T47D (cell line): ENCODE results near the gene FIBCD1.

Source experiments
- DNase-seq, 2 experiments: peaks; one replicate each; pipeline versions ENCODE4 v3.0.0 to v3.0.0-alpha.2; 2011 to 2012; ENCODE audit warnings: low read depth in 1 of 2, low spot score in 1 of 2
- JUND ChIP-seq: IDR thresholded peaks from 2 replicates; pipeline ENCODE4 v1.6.1; 2012; ENCODE audit warnings: low read depth
- in situ Hi-C: cut with HindIII; loops from 2 replicates; pipeline ENCODE4 v1.10.0; 2016; ENCODE audit warnings: low sequenced_read_pairs, low pct_unique_long_range_greater_than_20kb

FIBCD1 gene

DNA sequence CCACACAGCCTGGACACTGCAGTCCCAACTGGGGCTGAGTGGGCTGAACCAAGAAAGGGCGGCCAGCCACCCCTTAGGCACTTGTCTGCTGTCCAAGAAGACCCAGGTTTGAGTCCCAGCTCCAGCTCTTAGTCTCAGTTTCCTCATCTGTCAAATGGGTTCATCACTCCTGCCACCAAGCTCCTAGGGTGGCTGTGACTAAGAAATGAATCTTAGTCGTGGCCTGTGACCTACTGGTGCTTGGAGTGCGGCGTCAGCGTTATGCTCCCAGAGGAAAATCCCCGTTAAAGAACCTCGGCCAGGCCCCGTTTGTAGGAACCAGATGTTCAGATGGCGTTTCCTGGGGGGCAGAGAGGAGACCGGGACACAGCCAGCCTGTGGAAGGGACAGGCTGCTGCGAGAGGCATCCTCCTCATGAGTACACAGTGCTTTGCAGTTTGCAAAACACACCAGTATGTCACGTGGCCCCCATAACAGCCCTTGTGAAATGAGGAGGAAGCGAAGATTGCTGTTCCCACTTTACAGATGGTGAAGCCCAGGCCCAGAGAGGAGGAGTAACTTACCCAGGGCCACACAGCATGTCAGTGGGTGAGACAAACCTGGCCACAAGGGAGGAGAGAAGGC lies 3.3 kb downstream of the FIBCD1 start:
- in situ Hi-C loops, result no loop called here
- no peak for DNase-seq
- TF ChIP-seq JUND, result no peak

DNA sequence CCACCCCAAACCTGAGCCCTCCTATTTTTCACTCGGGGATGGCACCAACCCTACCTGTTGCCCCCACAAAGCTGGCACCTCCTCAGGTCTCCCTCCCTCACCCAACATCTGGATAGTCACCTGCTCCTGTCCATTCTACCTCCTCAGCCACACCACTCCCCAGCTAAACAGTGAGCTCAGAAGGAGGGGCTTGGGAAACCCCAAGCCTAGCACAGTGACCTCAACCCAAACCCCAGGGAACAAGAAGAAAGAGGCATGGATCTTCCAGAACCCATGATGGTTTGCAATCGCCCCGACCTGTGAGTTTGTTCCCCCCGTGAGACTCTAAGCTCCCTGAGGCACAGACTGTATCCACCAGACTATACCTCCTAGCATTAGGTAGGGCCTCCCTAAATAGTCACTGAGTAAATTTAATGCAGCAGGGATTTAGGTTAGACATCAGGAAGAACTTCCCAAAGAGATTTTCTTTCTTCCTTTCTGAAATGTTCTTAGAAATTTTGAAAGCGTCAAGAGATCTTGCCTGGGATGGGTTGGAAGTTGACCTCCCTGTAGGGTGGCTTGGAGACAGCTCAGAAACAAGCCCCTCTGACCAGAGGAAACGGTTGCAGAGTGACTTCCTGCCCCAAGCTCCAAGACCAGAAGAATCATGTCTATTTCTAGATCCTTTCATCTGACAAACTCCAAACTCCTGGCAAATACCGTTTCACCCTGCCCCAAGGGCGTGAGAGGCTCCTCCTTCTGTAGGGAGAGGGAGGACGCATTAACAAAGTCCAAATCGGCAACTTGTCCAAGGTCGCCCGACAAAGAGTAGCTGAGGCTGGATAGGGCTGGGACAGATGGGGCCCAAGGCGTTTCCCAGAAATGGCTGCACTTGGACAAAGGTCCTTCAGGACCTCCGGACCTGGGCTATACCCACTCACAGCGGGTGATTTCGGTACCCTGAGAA lies 4.1 kb downstream of the FIBCD1 start:
- DNase-seq, result peak in 1 of 2 experiments; percentile 74
- in situ Hi-C loops, result no loop called here
- TF ChIP-seq JUND, result no peak

DNA sequence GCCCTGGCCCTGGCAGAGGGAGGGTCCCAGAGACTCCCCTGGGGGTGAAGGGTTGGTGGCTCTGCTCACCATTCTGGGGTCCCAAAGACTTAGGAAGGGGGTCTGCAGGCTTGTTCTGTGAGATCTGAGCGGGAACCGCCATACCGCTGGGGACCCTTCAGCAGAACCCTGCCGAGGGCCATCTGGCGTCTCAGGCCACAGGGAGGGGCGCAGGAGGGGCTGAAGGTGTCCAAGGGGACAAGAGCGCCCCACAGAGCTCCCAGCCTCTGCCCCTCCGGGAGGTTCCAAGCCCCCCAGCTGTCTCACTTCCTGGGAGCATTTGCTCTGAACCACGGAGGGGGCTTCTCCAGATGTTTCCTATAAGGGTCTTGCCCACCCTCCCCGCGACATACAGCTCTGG lies 4.8 kb downstream of the FIBCD1 start:
- DNase-seq, result no peak
- no peak for TF ChIP-seq JUND
- in situ Hi-C loops, result no loop called here

- no peak for DNase-seq
- TF ChIP-seq JUND, result no peak
- in situ Hi-C loops, result no loop called here
Measured at GRCh38 chr9:130933114-130934046, 5.7 kb downstream of the FIBCD1 start.

- DNase-seq, result no peak
- in situ Hi-C loops, result no loop called here
- no peak for TF ChIP-seq JUND
Measured at GRCh38 chr9:130932255-130933079, 6.6 kb downstream of the FIBCD1 start.

DNA sequence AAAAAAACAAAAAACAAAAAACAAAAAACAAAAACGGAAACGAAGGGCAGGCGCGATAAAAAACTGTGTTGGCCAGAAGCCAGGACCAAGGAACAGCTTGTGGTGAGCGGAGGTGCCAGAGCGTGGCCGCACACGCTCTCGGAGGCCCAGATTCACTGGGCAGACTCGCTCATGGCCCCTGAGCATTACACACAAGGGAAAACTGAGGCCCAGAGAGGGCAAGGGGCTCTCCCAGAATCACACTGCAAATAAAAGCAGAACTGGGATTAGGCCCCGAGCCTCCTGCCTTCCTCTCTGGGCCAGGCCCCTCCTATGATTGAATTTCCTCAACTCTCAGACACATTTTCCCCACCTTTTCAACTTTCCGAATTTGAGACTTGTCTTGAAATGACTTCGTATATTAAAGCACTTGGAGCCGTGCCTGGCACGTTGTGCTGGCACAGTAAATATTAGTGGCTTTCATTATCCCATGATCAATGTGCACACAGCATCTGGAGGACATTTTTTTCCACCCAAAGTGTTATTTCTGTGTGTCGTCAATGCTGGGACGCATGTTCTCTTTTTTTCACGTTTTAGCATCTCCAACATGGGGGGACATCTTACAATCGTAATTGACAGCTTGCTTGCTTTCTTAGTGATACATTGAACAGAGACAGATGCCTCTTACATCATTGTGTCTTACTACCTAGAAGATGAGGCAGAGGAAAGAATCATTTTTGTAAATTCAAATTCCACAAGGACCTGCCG lies 7.4 kb downstream of the FIBCD1 start:
- DNase-seq, result no peak
- in situ Hi-C loops, result no loop called here
- TF ChIP-seq JUND, result no peak

DNA sequence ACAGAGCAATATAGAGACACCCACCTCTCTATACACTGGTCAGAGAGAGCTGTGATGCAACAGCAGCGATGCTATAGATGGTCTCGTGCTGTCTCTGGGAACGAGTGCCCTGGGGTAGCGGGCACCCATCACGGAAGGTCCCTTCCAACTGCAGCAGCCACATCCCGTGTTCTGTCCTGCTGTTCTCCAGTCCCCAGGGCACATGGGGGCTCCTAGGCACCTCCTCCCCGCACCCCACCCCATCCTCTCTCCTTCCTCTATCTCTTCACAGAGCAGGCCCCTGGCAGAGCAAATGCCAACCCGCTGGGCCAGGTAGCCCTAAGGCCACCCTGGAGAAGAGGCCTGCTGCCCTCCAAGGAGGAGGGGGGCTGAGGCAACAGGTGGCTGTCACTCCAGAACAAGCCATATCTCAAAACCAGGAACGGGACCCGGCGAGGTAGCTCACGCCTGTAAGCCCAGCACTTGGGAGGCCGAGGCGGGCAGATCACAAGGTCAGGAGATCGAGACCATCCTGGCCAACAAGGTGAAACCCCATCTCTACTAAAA lies 8.2 kb downstream of the FIBCD1 start:
- no peak for DNase-seq
- in situ Hi-C loops, result no loop called here
- TF ChIP-seq JUND, result no peak

- no peak for DNase-seq
- in situ Hi-C loops, result no loop called here
- no peak for TF ChIP-seq JUND
Measured at GRCh38 chr9:130930132-130930803, 8.8 kb downstream of the FIBCD1 start.

GRCh38 chr9:130929571-130930038 lies 9.4 kb downstream of the FIBCD1 start:
- TF ChIP-seq JUND, result no peak
- in situ Hi-C loops, result no loop called here
- no peak for DNase-seq
